HepG2 (cell line): ENCODE measurements around the gene CENPB. TPM values are rescaled to one million over a fixed set of nuclear protein-coding genes. Genes with fewer than 3 reads are reported as not detected.
A peak's percentile ranks its signal among the peaks of the same experiment; 100 is the strongest.

ENCODE experiments used
- ARID2 ChIP-seq: sonication (generic); formaldehyde crosslinking; IDR thresholded peaks from 2 replicates; pipeline ENCODE4 v1.8.1; 2022; ENCODE audit warnings: mild to moderate bottlenecking, missing genetic modification reagents, borderline replicate concordance
- BCL6 ChIP-seq: IDR thresholded peaks from 2 replicates; pipeline ENCODE4 v1.6.1; 2016; ENCODE audit warnings: missing genetic modification reagents, missing compliant biosample characterization
- CREB1 ChIP-seq, 2 experiments: fragments of 450-650 bp in 1 of 2; IDR thresholded peaks; 2 replicates each; pipeline ENCODE4 v1.6.1; 2016 to 2017; ENCODE audit warnings: control low read depth in 1 of 2, mild to moderate bottlenecking in 1 of 2, missing compliant biosample characterization in 1 of 2, missing genetic modification characterization in 1 of 2
- ELF1 ChIP-seq: sonication (generic); formaldehyde crosslinking; IDR thresholded peaks from 2 replicates; pipeline ENCODE4 v1.4.0; 2020; ENCODE audit warnings: missing genetic modification reagents
- ELF4 ChIP-seq: sonication (generic); formaldehyde crosslinking; IDR thresholded peaks from 2 replicates; pipeline ENCODE4 v1.5.0; 2020; ENCODE audit warnings: missing genetic modification reagents, mild to moderate bottlenecking, moderate library complexity, borderline replicate concordance
- GATAD2A ChIP-seq: IDR thresholded peaks from 2 replicates; pipeline ENCODE4 v1.6.1; 2016
- MBNL3 ChIP-seq: fragments of 250-450 bp; sonication (Bioruptor Pico); conservative IDR thresholded peaks from 2 replicates; pipeline ENCODE4 v1.8.0; 2022; ENCODE audit warnings: mild to moderate bottlenecking, inconsistent platforms
- MIER3 ChIP-seq: IDR thresholded peaks from 2 replicates; pipeline ENCODE4 v1.6.1; 2016; ENCODE audit warnings: missing compliant biosample characterization, borderline replicate concordance
- NAIF1 ChIP-seq: sonication (generic); formaldehyde crosslinking; IDR thresholded peaks from 2 replicates; pipeline ENCODE4 v1.5.0; 2020; ENCODE audit warnings: mild to moderate bottlenecking, missing genetic modification reagents, borderline replicate concordance
- RARG ChIP-seq: sonication (generic); formaldehyde crosslinking; IDR thresholded peaks from 2 replicates; pipeline ENCODE4 v1.4.0; 2020; ENCODE audit warnings: low read depth, mild to moderate bottlenecking, missing genetic modification reagents
- RCOR2 ChIP-seq: IDR thresholded peaks from 2 replicates; pipeline ENCODE4 v1.6.1; 2016; ENCODE audit warnings: missing biosample characterization, missing genetic modification reagents
- SIN3A ChIP-seq: IDR thresholded peaks from 2 replicates; pipeline ENCODE4 v1.6.1; 2011; ENCODE audit warnings: low read depth, mild to moderate bottlenecking, control low read depth, low read length, borderline replicate concordance
- ZBTB7A ChIP-seq: sonication (generic); formaldehyde crosslinking; IDR thresholded peaks from 2 replicates; pipeline ENCODE4 v1.8.0; 2022; ENCODE audit warnings: mild to moderate bottlenecking, missing genetic modification reagents
- ZFP90 ChIP-seq: sonication (generic); formaldehyde crosslinking; IDR thresholded peaks from 2 replicates; pipeline ENCODE4 v1.8.0; 2022; ENCODE audit warnings: missing genetic modification reagents, mild to moderate bottlenecking, inconsistent platforms, borderline replicate concordance
- ZNF225 ChIP-seq: sonication (generic); formaldehyde crosslinking; IDR thresholded peaks from 2 replicates; pipeline ENCODE4 v1.4.0; 2020; ENCODE audit warnings: mild to moderate bottlenecking, missing genetic modification reagents
- ZNF333 ChIP-seq: sonication (generic); formaldehyde crosslinking; IDR thresholded peaks from 2 replicates; pipeline ENCODE4 v1.4.0; 2020; ENCODE audit warnings: mild to moderate bottlenecking, missing genetic modification reagents, borderline replicate concordance
- ZNF510 ChIP-seq: sonication (generic); formaldehyde crosslinking; IDR thresholded peaks from 2 replicates; pipeline ENCODE4 v1.4.0; 2020; ENCODE audit warnings: low read depth, mild to moderate bottlenecking, missing genetic modification reagents
- ZNF629 ChIP-seq: sonication (generic); formaldehyde crosslinking; conservative IDR thresholded peaks from 2 replicates; pipeline ENCODE4 v1.5.0; 2020; ENCODE audit warnings: missing genetic modification reagents
- ZNF724P ChIP-seq: sonication (generic); formaldehyde crosslinking; IDR thresholded peaks from 2 replicates; pipeline ENCODE4 v1.8.0; 2022; ENCODE audit warnings: missing genetic modification reagents, borderline replicate concordance
- polyA plus RNA-seq, 8 experiments: library from polyadenylated mRNA; depleted of rRNA in 3 of 8; stranded (reverse) in 7 of 8; unstranded in 1 of 8; fragments of >200 nt; fragmentation: Illumina TruSeq in 4 of 8; extraction: Trizol in 4 of 8; gene quantifications; 2 replicates each; pipeline versions ENCODE4 v1.2.1 to v1.2.3, GENCODE V29; 2011 to 2016; ENCODE audit warnings: low read depth in 4 of 8, missing spikeins in 1 of 8, mixed read lengths in 1 of 8; ENCODE audit not compliant: insufficient read depth in 1 of 8
- total RNA-seq, 5 experiments: library from RNA; depleted of rRNA; stranded (reverse); fragments of >200 nt; fragmentation: Illumina TruSeq; extraction: Trizol; gene quantifications; 2 replicates each; pipeline ENCODE4 v1.2.3, GENCODE V29; 2016; ENCODE audit warnings: low read depth in 1 of 5
- TF ChIP-seq, protein P1 (sequence below): sonication (generic); formaldehyde crosslinking; IDR thresholded peaks from 2 replicates; pipeline ENCODE4 v1.4.0; 2020; ENCODE audit warnings: missing genetic modification reagents
- TF ChIP-seq, protein P2 (sequence below): IDR thresholded peaks from 2 replicates; pipeline ENCODE4 v1.6.1; 2016
- TF ChIP-seq, protein P3 (sequence below): sonication (generic); formaldehyde crosslinking; IDR thresholded peaks from 2 replicates; pipeline ENCODE4 v1.4.0; 2020; ENCODE audit warnings: missing genetic modification reagents
- TF ChIP-seq, protein P4 (sequence below): sonication (generic); formaldehyde crosslinking; IDR thresholded peaks from 2 replicates; pipeline ENCODE4 v1.8.0; 2022; ENCODE audit warnings: mild to moderate bottlenecking, missing genetic modification reagents, moderate library complexity

CENPB gene
- total and polyA plus RNA-seq, 2 of the 13 experiments (the other 11 are each of a cell fraction or from before 2014, with no cell fraction given), result 10.4 to 54.5 TPM

DNA sequence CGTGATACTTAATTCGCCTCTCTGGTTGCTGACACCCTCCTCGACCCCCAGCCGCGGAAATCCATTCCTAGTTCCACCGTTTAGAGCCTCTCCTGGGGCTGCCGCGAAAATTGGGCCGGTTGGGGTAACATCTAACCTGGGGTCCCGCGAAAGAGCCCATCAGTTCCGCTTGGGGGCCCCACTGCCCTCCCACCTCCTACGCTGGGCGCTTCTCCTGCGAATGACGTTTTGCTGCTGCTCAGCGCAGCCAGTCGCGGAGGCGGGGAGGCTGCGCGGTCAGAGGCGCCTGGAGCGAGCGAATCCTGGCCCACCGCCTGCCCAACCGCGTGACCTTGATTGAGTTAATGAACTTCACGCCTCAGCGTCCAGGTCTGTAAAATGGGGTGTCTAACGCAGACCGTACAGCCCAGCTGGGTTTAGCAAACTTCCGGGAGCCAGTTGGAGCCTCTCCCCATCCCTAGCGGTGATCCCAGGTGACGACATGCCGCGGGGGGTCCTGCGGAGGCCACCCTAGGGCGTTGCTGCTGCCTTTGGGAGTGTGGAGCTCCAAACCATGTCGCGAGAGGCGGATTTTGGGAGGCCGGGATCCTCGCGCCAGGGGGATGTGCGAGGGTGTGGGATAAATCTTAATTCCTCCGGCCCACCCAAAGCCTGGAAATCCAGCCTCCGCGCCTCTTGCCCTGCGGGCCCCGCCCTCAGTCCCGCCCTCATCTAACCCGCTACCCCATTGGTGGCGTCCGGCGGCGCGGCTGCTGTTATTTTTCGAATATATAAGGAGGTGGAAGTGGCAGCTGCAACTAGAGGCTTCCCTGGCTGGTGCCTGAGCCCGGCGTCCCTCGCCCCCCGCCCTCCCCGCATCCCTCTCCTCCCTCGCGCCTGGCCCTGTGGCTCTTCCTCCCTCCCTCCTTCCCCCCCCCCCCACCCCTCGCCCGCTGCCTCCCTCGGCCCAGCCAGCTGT, 9.2 kb upstream of the CENPB start, which contains the start of gene CDC25B (continued):
- TF ChIP-seq ZBTB7A (CRISPR knock-in tag) (peak; percentile 71; the same call in 1 of the 2 replicates), ARID2 (CRISPR knock-in tag) (no peak; the same call in 1 of the 2 replicates), RCOR2 (CRISPR knock-in tag) (peak; percentile 91; the same call in 1 of the 2 replicates), ZNF724P (CRISPR knock-in tag) (no peak), CREB1 (IDR thresholded peaks at IDR 0.05) (peak; percentile 60; the same call in 1 of the 2 replicates), CREB1 (CRISPR knock-in tag; IDR thresholded peaks at IDR 0.05) (no peak), ZNF510 (peak; percentile 87; the same call in 1 of the 2 replicates), ZNF629 (CRISPR knock-in tag) (peak; percentile 100), MIER3 (CRISPR knock-in tag) (0 out of 2 replicates have a peak, but pooled peaks have one; percentile 38), MBNL3 (no peak), SIN3A (peak; percentile 98), ZNF225 (peak; percentile 92; the same call in 1 of the 2 replicates), ZNF333 (CRISPR knock-in tag) (peak; percentile 81; the same call in 1 of the 2 replicates), ZFP90 (peak; percentile 60; the same call in 1 of the 2 replicates), ELF4 (CRISPR knock-in tag) (no peak; the same call in 1 of the 2 replicates), NAIF1 (CRISPR knock-in tag) (peak; percentile 53; the same call in 1 of the 2 replicates), BCL6 (CRISPR knock-in tag) (no peak), ELF1 (CRISPR knock-in tag) (peak; percentile 77), GATAD2A (peak; percentile 62), RARG (CRISPR knock-in tag) (no peak)
- TF ChIP-seq, protein P1, sequence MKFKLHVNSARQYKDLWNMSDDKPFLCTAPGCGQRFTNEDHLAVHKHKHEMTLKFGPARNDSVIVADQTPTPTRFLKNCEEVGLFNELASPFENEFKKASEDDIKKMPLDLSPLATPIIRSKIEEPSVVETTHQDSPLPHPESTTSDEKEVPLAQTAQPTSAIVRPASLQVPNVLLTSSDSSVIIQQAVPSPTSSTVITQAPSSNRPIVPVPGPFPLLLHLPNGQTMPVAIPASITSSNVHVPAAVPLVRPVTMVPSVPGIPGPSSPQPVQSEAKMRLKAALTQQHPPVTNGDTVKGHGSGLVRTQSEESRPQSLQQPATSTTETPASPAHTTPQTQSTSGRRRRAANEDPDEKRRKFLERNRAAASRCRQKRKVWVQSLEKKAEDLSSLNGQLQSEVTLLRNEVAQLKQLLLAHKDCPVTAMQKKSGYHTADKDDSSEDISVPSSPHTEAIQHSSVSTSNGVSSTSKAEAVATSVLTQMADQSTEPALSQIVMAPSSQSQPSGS, result peak; percentile 71; the same call in 1 of the 2 replicates
- TF ChIP-seq, protein P2, sequence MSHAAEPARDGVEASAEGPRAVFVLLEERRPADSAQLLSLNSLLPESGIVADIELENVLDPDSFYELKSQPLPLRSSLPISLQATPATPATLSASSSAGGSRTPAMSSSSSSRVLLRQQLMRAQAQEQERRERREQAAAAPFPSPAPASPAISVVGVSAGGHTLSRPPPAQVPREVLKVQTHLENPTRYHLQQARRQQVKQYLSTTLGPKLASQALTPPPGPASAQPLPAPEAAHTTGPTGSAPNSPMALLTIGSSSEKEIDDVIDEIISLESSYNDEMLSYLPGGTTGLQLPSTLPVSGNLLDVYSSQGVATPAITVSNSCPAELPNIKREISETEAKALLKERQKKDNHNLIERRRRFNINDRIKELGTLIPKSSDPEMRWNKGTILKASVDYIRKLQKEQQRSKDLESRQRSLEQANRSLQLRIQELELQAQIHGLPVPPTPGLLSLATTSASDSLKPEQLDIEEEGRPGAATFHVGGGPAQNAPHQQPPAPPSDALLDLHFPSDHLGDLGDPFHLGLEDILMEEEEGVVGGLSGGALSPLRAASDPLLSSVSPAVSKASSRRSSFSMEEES (CRISPR knock-in tag), result no peak
- TF ChIP-seq, protein P3, sequence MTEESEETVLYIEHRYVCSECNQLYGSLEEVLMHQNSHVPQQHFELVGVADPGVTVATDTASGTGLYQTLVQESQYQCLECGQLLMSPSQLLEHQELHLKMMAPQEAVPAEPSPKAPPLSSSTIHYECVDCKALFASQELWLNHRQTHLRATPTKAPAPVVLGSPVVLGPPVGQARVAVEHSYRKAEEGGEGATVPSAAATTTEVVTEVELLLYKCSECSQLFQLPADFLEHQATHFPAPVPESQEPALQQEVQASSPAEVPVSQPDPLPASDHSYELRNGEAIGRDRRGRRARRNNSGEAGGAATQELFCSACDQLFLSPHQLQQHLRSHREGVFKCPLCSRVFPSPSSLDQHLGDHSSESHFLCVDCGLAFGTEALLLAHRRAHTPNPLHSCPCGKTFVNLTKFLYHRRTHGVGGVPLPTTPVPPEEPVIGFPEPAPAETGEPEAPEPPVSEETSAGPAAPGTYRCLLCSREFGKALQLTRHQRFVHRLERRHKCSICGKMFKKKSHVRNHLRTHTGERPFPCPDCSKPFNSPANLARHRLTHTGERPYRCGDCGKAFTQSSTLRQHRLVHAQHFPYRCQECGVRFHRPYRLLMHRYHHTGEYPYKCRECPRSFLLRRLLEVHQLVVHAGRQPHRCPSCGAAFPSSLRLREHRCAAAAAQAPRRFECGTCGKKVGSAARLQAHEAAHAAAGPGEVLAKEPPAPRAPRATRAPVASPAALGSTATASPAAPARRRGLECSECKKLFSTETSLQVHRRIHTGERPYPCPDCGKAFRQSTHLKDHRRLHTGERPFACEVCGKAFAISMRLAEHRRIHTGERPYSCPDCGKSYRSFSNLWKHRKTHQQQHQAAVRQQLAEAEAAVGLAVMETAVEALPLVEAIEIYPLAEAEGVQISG (CRISPR knock-in tag), result peak; percentile 51; the same call in 1 of the 2 replicates
- TF ChIP-seq, protein P4, sequence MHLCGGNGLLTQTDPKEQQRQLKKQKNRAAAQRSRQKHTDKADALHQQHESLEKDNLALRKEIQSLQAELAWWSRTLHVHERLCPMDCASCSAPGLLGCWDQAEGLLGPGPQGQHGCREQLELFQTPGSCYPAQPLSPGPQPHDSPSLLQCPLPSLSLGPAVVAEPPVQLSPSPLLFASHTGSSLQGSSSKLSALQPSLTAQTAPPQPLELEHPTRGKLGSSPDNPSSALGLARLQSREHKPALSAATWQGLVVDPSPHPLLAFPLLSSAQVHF, result no peak
